Fibroblast of villous mesenchyme (primary cell): Measurements from ENCODE around the gene MTHFD2. TPM values are rescaled to one million over a fixed set of nuclear protein-coding genes. Genes with fewer than 3 reads are reported as not detected.
A peak's percentile ranks its signal among the peaks of the same experiment; 100 is the strongest.
"Not testable (repeated sequence)": the region's sequence is repeated elsewhere in the genome, so short reads cannot be mapped to it uniquely, and the experiment has no call there.

Experiments used
- DNase-seq: peaks from one replicate; pipeline ENCODE4 v3.0.0-alpha.2; 2010; ENCODE audit warnings: low read depth
- H3K4me3 ChIP-seq: 2 replicates; pipeline ENCODE4 v1.5.1; 2011; ENCODE audit warnings: low read depth, mild to moderate bottlenecking, low read length
- CTCF ChIP-seq: IDR thresholded peaks from 2 replicates; pipeline ENCODE4 v1.5.1; 2012; ENCODE audit warnings: low read depth, mild to moderate bottlenecking, low read length; ENCODE audit not compliant: insufficient read depth
- total RNA-seq: library from RNA; depleted of rRNA; stranded (reverse); fragments of >200 nt; gene quantifications from 2 replicates; pipeline ENCODE4 v1.2.3, GENCODE V29; 2012

The MTHFD2 gene
- total RNA-seq, 1 donor, result 174 TPM

GRCh38 chr2:74204436-74204835 lies 6.0 kb downstream of the MTHFD2 start:
- TF ChIP-seq CTCF, result no peak
- no peak for DNase-seq
- H3K4me3 ChIP-seq, result no peak overlapping the region

DNA sequence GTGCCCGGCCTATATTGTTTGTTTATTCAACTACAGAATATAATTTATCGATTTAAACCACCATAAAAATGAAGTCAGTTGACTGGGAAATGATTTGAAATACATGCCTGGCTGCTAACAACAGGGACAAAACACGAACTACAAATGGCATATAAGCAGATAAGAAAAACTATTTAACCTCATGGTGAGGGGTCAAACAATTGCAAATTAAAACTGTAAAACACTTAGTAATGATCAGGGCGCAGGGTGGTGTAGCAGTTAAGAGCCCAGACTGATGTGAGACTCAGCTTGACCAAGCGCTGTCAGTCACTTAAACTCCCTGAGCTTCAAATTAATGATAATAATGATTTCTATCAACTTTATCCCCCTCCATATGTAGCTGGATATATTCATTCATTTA lies 6.7 kb downstream of the MTHFD2 start:
- TF ChIP-seq CTCF, result no peak
- no peak for DNase-seq
- no peak overlapping the region for H3K4me3 ChIP-seq

- no peak overlapping the region for H3K4me3 ChIP-seq
- no peak for TF ChIP-seq CTCF
- DNase-seq, result peak; percentile 34
Measured at GRCh38 chr2:74205596-74205995, 7.2 kb downstream of the MTHFD2 start.

DNA sequence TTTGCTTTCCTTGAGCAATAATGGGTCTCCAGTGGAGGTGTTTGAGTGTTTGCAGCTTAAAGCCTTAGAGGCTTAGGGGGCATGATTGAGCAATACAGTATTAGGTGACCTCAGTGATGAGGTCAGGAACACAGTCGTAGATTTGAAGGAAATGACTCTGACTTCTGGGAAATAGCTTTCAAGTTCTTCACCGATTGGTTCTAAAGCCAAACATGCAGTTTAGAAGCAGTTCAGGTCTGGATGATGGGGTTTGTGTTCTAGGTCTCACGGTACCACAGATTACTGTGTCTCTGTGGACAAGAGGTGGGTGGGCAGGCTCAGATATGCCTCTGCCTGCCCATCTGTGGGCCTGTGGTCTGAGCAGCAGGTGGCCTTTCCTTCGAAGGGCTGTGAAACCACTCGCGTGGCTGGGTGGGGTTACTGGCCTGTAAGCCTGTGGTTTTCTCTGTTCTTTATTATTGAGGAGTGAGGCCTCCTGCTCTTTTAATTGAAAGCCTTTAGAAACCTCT lies 7.8 kb downstream of the MTHFD2 start:
- TF ChIP-seq CTCF, result no peak
- peak; percentile 95 for DNase-seq

DNA sequence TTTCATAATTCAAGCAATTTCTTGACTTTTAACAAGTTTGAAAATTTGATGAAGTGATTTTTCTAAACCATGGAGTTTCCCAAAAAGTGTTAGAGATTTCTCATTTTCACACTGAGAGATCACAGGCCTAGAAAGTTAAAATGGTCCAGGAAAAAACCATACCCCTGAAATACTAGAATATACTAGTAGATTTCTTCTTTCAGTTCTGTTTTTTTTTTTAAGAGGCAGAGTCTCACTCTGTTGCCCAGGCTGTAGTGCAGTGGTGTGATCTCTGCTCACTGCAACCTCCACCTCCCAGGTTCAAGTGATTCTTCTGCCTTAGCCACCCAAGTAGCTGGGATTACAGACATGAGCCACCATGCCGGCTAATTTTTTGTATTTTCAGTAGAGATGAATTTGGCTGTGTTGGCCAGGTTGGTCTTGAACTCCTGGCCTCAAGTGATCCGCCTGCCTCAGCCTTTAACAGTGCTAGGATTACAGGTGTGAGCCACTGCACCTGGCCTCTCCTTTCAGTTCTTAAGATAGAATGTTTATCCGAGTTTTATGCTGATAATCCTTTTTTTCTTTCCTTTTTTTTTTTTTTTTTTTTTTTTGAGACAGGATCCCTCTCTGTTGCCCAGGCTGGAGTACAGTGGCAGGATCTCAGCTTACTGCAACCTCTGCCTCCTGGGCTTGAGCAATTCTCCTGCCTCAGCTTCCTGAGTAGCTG lies 14.4 kb downstream of the MTHFD2 start:
- no peak for TF ChIP-seq CTCF
- no peak for DNase-seq
- H3K4me3 ChIP-seq, result no peak overlapping the region

More for the DNA sequence above, 7.8 kb downstream of the MTHFD2 start:
- no peak overlapping the region for H3K4me3 ChIP-seq

- not testable (repeated sequence) for DNase-seq, H3K4me3 ChIP-seq
Measured at GRCh38 chr2:74215771-74216170, 17.4 kb downstream of the MTHFD2 start.

GRCh38 chr2:74216642-74217041 lies 18.2 kb downstream of the MTHFD2 start:
- DNase-seq, result no peak
- TF ChIP-seq CTCF, result no peak
- no peak overlapping the region for H3K4me3 ChIP-seq
